SK-N-SH (cell line): Measurements from ENCODE around the gene ASTL.

Experiments
- EZH2phosphoT487 ChIP-seq: fragments of 200-600 bp; sonication (generic); IDR thresholded peaks from 2 replicates; pipeline ENCODE4 v1.6.1; 2017; ENCODE audit warnings: low read depth, mixed run types, mild to moderate bottlenecking, antibody characterized with exemption, moderate library complexity, borderline replicate concordance
- FOSL2 ChIP-seq: IDR thresholded peaks from 2 replicates; pipeline ENCODE4 v1.4.0; 2012; ENCODE audit warnings: low read depth, mild to moderate bottlenecking, moderate library complexity, borderline replicate concordance
- MEF2A ChIP-seq: IDR thresholded peaks from 2 replicates; pipeline ENCODE4 v1.4.0; 2012; ENCODE audit warnings: low read depth, borderline replicate concordance
- MXI1 ChIP-seq: IDR thresholded peaks from 2 replicates; pipeline ENCODE4 v1.6.1; 2012; ENCODE audit warnings: mild to moderate bottlenecking, low read depth, low read length, improper control_type of control experiment
- RAD21 ChIP-seq: IDR thresholded peaks from 2 replicates; pipeline ENCODE4 v1.6.1; 2012; ENCODE audit warnings: mild to moderate bottlenecking, low read length
- TF ChIP-seq, protein P1 (sequence below): fragments of 200-600 bp; sonication (generic); IDR thresholded peaks from 2 replicates; pipeline ENCODE4 v1.6.1; 2017; ENCODE audit warnings: antibody characterized with exemption, mild to moderate bottlenecking, moderate library complexity
- TF ChIP-seq, protein P2 (sequence below): fragments of 150-350 bp; IDR thresholded peaks from 2 replicates; pipeline ENCODE4 v1.6.1; 2017; ENCODE audit warnings: antibody characterized with exemption, low read length, low read depth, borderline replicate concordance
- TF ChIP-seq, protein P3 (sequence below): IDR thresholded peaks from 2 replicates; pipeline ENCODE4 v1.4.0; 2012; ENCODE audit warnings: low read depth, borderline replicate concordance

DNA sequence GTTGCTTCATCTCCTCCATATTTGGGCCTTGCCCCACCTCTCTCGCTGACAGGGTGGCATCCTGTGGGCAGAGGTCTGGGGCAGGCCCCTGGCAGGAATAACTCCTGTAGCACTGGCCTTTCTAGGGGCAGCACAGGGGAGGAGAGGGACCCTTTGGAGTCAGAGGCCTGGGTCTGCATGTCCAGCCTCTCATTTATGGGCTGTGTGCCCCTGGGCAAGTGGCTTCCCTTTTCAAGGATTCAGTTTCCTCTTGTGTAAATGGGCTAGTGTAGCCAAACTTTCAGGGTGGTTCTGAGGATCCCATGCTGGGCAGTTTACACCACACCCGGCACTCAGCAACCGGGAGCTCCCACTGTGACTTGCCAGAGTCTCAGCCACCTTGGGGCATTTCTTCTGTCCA is 45.4 kb downstream of the ASTL start:
- TF ChIP-seq, protein P1, sequence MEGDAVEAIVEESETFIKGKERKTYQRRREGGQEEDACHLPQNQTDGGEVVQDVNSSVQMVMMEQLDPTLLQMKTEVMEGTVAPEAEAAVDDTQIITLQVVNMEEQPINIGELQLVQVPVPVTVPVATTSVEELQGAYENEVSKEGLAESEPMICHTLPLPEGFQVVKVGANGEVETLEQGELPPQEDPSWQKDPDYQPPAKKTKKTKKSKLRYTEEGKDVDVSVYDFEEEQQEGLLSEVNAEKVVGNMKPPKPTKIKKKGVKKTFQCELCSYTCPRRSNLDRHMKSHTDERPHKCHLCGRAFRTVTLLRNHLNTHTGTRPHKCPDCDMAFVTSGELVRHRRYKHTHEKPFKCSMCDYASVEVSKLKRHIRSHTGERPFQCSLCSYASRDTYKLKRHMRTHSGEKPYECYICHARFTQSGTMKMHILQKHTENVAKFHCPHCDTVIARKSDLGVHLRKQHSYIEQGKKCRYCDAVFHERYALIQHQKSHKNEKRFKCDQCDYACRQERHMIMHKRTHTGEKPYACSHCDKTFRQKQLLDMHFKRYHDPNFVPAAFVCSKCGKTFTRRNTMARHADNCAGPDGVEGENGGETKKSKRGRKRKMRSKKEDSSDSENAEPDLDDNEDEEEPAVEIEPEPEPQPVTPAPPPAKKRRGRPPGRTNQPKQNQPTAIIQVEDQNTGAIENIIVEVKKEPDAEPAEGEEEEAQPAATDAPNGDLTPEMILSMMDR = no peak
- TF ChIP-seq FOSL2 (no peak), MXI1 (no peak), RAD21 (no peak), MEF2A (no peak), EZH2phosphoT487 (no peak)
- TF ChIP-seq, protein P2, sequence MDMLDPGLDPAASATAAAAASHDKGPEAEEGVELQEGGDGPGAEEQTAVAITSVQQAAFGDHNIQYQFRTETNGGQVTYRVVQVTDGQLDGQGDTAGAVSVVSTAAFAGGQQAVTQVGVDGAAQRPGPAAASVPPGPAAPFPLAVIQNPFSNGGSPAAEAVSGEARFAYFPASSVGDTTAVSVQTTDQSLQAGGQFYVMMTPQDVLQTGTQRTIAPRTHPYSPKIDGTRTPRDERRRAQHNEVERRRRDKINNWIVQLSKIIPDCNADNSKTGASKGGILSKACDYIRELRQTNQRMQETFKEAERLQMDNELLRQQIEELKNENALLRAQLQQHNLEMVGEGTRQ = no peak
- TF ChIP-seq, protein P3, sequence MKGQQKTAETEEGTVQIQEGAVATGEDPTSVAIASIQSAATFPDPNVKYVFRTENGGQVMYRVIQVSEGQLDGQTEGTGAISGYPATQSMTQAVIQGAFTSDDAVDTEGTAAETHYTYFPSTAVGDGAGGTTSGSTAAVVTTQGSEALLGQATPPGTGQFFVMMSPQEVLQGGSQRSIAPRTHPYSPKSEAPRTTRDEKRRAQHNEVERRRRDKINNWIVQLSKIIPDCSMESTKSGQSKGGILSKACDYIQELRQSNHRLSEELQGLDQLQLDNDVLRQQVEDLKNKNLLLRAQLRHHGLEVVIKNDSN = no peak
